Mucosa of stomach (tissue), 1 donor: Measurements from ENCODE around the gene MYL12B.
"Not testable (repeated sequence)": the region's sequence is repeated elsewhere in the genome, so short reads cannot be mapped to it uniquely, and the experiment has no call there.

Experiments
- H3K27me3 ChIP-seq: one replicate; pipeline ENCODE4 v1.7.0; 2013; ENCODE audit warnings: mild to moderate bottlenecking, low read length; ENCODE audit not compliant: control insufficient read depth, insufficient read depth
- H3K36me3 ChIP-seq: one replicate; pipeline ENCODE4 v1.7.0; 2013; ENCODE audit warnings: low read length; ENCODE audit not compliant: control insufficient read depth, insufficient read depth
- H3K4me1 ChIP-seq: one replicate; pipeline ENCODE4 v1.7.0; 2013; ENCODE audit warnings: mild to moderate bottlenecking, low read length; ENCODE audit not compliant: control insufficient read depth, insufficient read depth
- H3K4me3 ChIP-seq: one replicate; pipeline ENCODE4 v1.7.0; 2013; ENCODE audit warnings: low read length
- H3K9ac ChIP-seq: one replicate; pipeline ENCODE4 v1.7.0; 2013; ENCODE audit warnings: mild to moderate bottlenecking, low read length, moderate library complexity
- H3K9me3 ChIP-seq: one replicate; pipeline ENCODE4 v1.7.0; 2013; ENCODE audit warnings: mild to moderate bottlenecking, low read length, moderate library complexity; ENCODE audit not compliant: control insufficient read depth
- donor health status: Pancreatic carcinoma.

MYL12B gene

DNA sequence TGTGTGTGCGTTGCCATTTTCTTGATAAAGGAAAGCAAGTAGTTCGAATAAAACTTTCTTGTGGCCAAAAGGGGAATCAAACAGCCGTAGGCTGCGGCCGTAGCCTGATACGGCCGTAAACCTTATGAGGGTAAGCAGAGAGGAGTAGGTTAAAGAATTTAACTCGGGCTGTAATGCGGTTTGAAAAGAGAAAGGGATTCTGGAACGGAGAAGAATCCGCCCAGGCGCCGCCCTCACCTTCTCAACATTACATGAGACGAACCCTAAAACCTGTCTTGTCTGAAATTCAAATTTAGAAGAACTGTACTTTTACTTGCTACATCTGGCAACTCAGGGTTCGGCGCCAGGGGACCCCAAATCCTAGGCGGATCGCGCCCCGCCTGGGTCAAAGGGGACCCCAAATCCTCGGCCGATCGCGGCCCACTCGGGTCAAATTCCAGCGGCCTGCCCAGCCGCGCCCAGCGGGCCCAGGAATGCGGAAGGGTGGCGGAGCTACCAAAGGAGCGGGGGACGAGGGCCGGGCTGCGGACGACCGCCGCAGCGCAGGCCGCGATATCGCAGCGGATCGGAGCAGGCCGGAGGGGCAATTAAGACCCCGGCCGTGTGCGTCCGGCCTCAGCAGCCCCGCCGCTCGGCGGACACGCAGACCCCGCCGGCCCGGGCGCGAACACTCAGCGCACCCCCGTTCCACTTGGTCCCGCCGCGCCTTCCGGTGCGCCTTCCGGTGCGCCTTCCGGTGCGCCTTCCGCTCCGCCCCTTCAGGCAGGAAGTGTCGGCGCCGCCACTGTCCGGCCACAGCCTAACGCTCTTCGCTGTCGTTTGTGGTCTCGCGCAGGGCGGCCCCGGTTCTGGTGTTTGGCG is at the start of gene MYL12B:
MYL12B (plus strand) TSS at position 761 of the 861 bp plus-strand sequence. CDS start 10,766 bp downstream, outside the sequence.
- H3K9ac ChIP-seq = peak within 1 kb of the TSS; percentile 97
- H3K27me3 ChIP-seq = no peaks in the 10 kb centered on the region
- peak within 1 kb of the TSS; percentile 74 for H3K4me3 ChIP-seq
- H3K36me3 ChIP-seq = peaks cover 13% of the 10 kb centered on the region
- peaks cover 35% of the 10 kb centered on the region for H3K4me1 ChIP-seq
- H3K9me3 ChIP-seq = no peaks in the 10 kb centered on the region

DNA sequence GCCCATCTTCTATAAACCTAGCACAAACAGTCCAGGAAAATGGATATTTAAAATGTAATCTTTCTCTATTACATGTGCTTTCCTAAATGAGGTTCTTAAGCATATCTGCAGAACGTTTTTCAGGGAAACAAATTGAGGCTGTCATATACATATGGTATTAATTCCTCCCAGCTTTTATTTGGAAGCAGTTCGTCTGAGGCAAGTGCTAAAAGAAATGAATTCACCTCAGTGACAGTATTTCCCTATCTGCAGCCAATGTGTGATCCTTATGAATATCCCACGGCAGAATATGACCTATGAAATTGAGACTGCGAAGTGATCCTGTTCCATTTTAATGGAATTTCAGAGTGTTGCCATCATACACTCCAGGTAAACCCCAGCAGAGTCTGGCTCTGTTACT is 49.3 kb upstream of the MYL12B start:
- no peaks in the 10 kb centered on the region for H3K9me3 ChIP-seq
- no peaks in the 10 kb centered on the region for H3K27me3 ChIP-seq
- no peak overlapping the region for H3K4me3 ChIP-seq
- peaks cover 74% of the 10 kb centered on the region for H3K4me1 ChIP-seq
- no peaks in the 10 kb centered on the region for H3K36me3 ChIP-seq
- no peak overlapping the region for H3K9ac ChIP-seq

DNA sequence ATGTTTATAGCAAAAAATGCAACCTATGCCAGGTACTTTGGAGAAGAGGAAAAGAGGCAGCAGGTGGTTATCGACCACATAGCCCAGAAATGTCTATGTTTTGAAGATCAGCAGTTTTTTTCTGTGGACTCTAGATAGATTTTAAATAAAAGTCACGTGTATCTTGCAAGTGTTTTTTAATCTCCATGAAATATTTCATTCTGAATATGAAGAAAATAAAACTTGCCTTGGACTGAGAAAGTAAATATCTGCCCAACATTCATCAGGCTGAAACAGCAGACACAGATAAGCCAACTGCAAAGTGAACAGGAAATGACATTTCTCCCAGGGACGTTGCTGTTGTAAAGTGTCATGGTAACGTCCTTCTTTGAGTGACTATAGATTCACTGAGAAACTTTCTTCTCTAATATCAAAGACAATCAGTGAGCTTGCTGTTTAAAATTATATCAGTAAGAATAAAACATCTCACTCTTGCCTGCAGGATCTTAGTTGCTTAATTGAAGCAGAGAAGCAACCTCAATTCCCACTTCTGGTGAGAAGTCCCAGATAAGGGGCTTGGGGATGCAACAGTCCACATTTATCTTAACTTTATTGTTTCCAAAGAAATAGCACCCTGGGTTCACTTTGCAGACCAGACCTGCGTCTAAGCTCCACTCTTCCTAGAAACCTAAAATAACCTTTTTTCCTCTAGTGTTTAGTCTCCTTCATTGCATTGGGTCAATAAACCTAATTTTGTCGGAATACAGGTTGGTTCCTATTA is 48.5 kb upstream of the MYL12B start:
- Histone ChIP-seq H3K9me3 (no peaks in the 10 kb centered on the region), H3K36me3 (no peaks in the 10 kb centered on the region), H3K4me3 (no peak overlapping the region), H3K9ac (no peak overlapping the region), H3K4me1 (peaks cover 67% of the 10 kb centered on the region), H3K27me3 (no peaks in the 10 kb centered on the region)

DNA sequence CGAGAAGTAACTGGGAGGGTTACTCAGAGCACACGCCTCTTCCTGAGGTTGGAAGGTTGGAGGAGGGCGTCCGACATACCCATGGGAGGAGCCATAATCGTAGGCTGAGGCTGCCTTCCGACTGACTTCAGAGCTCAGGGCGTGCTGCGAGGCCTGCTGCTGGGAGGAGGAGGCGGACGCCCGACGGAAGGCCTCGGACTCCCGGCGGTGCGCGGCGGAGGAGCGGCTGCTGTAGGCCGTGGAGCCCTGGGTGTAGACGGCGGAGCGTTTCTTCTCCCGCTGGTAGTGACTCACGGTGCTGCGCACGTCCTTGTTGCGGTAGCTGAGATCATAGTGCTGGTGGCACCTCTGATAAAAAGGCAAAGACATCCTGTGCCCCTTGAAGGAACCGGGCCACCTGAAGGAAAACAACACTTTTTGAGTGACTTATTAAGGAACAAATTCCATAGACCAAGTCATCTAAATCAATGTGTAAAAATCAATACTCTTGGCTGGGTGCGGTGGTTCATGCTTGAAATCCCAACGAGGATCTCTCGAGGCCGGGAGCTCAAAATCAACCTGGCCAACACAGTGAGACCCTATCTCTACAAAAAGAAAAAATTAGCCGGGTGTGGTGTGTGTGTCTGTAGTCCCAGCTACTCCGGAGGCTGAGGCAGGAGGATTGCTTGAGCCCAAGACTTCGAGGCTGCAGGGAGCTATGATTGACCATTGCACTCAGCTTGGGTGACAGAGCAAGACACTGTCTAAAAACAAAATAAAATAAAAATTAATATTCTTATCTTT is 46.9 kb upstream of the MYL12B start:
- Histone ChIP-seq H3K27me3 (no peaks in the 10 kb centered on the region), H3K4me1 (peaks cover 67% of the 10 kb centered on the region), H3K4me3 (no peak overlapping the region), H3K9ac (no peak overlapping the region), H3K36me3 (no peaks in the 10 kb centered on the region), H3K9me3 (no peaks in the 10 kb centered on the region)

DNA sequence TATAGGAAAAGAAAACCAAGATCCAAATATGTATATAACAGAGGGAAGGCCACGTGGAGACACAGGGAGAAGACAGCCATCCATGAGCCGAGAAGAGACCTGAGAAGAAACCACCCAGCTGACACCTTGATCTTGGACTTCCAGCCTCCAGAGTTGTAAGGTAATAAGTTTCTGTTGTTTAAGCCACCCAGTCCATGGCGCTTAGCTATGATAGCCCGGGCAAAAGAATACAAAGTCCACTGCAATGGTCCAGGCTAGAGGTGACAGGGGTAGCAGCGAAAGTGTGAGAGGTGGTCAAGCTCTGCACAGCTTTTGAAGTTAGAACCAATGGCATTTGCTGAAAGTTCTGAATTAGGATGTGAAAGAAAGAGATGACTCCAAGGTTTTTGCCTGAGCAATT is 44.9 kb upstream of the MYL12B start:
- H3K9ac ChIP-seq = peak overlapping the region; percentile 22
- H3K36me3 ChIP-seq = no peaks in the 10 kb centered on the region
- no peak overlapping the region for H3K4me3 ChIP-seq
- H3K4me1 ChIP-seq = peaks cover 56% of the 10 kb centered on the region
- no peaks in the 10 kb centered on the region for H3K27me3 ChIP-seq
- H3K9me3 ChIP-seq = no peaks in the 10 kb centered on the region

DNA sequence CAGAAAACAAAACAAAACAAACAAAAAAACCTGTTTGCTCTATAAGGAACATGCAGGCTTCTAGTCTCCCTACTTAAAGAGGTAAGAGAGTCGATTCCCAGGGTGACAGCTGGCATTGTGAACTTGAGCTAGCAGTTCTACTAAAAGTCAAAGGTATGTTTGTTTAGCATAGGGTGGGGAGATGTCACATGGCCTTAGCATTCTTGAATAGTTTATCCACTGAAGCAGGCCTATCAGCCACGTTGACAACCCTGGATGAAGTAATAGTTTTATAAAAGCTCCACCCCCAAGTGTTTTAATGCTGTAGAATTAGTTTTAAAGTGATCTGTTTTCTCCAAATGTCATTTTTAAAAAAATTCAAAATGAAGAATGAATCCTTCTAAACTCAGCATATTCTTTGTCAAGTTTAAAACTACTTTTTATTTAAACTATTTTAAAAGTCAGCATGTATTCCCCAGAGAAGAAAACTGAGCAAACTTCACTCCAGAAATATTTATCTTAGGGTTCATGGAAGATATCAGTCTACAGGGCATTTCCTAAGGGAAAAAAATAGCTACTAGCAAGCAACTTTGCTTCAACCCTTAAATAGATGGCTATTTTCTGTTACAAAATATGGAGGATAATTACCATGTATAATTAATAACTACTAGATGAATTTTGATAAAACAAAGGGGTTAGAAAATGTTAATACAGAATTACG is 43.8 kb upstream of the MYL12B start:
- Histone ChIP-seq H3K27me3 (no peaks in the 10 kb centered on the region), H3K4me1 (peaks cover 46% of the 10 kb centered on the region), H3K9ac (peak overlapping the region; percentile 20), H3K36me3 (no peaks in the 10 kb centered on the region), H3K4me3 (no peak overlapping the region), H3K9me3 (no peaks in the 10 kb centered on the region)

DNA sequence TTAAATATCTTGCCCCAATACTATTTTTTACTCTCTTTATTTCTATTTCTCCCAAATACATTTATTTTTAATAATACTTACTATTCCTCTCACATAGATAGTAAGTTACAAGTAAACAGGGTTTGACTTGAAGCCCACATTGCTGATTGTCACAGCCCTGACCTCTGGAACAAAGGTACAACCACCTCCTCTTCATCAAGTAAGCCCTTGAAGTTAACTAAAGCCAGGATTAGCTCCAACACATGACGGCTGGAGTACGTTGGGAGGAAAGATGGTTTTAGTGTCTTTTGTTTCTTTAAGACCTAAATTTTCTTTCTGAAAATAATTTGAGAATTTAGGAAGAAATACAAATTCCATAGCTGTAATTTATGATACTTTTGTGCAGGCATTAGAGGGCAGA is 43.1 kb upstream of the MYL12B start:
- peak overlapping the region; percentile 36 for H3K9ac ChIP-seq
- no peaks in the 10 kb centered on the region for H3K36me3 ChIP-seq
- H3K4me1 ChIP-seq = peaks cover 40% of the 10 kb centered on the region
- no peaks in the 10 kb centered on the region for H3K9me3 ChIP-seq
- H3K4me3 ChIP-seq = no peak overlapping the region
- H3K27me3 ChIP-seq = no peaks in the 10 kb centered on the region

DNA sequence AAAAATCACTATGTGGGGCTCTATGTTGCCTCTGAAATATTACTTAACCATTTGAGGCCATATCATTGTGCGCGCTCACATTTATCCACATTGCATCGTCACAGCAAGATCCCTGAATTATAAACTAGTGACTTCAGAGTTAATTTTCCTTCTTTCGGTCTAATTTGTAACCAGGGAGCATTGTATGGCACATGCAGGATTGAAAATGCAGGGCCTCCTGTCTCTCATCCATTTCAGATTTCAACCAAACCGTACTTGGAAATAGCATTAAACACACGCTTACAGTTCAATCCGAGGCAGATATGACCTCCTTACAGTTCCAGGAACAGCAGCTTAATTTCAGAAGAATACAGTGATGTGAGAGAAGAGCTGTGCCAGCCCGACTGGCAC is 42.7 kb upstream of the MYL12B start:
- H3K9ac ChIP-seq = peak overlapping the region; percentile 15
- H3K36me3 ChIP-seq = no peaks in the 10 kb centered on the region
- no peaks in the 10 kb centered on the region for H3K27me3 ChIP-seq
- H3K9me3 ChIP-seq = no peaks in the 10 kb centered on the region
- no peak overlapping the region for H3K4me3 ChIP-seq
- peaks cover 39% of the 10 kb centered on the region for H3K4me1 ChIP-seq

DNA sequence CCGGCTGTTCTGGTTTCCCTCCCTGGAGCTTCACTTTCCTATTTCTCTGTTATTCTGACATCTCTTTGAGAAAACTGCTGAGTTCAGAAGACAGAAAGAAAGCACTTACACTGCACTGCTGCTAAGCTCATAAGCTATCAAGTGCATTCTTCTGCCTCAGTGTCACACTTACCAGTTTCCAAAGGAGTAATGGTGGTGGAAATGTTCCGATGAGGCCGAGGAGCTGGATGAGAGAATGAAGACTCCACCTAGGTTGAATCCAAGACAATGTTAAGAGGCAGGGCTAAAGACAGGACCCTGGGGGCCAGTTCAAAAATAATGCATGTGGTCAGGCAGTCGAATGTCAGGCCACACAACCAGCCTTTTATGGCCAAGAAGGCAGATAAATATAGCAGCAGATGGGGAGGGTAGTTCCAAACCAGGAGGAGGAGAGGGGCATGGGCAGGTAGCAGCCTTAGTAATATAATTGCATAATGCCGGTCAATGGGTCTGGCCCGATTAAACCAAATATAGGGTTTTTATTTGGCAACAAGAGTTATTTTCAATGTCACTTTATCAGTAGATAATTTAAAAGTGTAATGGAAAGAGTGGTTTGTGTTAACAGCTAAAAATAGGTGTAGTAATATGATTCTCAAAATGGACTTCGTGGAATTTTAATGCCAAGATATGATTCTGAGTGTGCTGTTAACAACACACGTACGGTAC is 42.1 kb upstream of the MYL12B start, which contains the start of gene MYOM1:
MYOM1 (minus strand) TSS at position 338 of the 705 bp plus-strand sequence. CDS start 4,745 bp downstream, outside the sequence.
- Histone ChIP-seq H3K36me3 (no peaks in the 10 kb centered on the region), H3K27me3 (no peaks in the 10 kb centered on the region), H3K9ac (peak within 1 kb of the TSS; percentile 36), H3K4me1 (peaks cover 39% of the 10 kb centered on the region), H3K9me3 (no peaks in the 10 kb centered on the region), H3K4me3 (no peak within 1 kb of the TSS)

DNA sequence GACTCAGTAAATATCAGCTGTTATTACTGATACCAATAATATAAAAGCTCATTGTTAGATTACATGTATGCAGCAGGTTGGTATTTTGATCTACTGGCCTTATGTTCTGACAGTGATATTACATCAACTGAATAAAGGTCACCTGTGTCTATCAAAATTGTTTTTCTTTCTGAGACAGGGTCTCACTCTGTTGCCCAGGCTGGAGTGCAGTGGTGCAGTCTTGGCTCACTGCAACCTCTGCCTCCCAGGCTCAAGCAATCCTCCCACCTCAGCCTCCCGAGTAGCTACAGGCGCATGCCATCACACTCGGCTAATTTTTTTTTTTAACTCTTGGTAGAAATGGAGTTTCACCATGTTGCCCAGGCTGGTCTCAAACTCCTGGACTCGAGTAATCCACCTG is 41.1 kb upstream of the MYL12B start:
- H3K4me3 ChIP-seq, H3K9ac ChIP-seq, H3K27me3 ChIP-seq, H3K9me3 ChIP-seq, H3K36me3 ChIP-seq: not testable (repeated sequence)
- H3K4me1 ChIP-seq = peaks cover 45% of the 10 kb centered on the region

DNA sequence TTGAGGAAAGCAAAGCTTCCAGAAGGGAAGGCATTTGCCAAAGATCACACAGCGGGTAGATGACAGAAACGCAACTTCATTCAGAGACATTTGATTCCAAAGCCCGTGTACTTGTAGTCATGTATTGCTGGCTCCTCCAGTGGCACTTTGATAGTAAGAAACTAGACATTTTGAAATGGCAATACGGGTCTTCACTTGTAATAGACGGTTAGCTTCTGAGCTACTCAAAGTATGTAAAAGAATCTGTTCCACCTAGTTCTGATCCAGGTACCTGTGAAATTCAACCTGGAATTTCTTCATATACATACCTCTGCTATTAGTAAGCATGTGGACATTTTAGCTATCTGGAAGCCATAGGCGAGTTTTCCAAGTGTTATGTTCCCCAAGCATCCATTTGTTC is 40.4 kb upstream of the MYL12B start:
- Histone ChIP-seq H3K4me1 (peaks cover 41% of the 10 kb centered on the region), H3K36me3 (no peaks in the 10 kb centered on the region), H3K27me3 (no peaks in the 10 kb centered on the region), H3K9me3 (no peaks in the 10 kb centered on the region), H3K4me3 (no peak overlapping the region), H3K9ac (no peak overlapping the region)
